Mesenchymal stem cell (in vitro differentiated cells and primary cell): ENCODE data around the gene NEK5.
A peak's percentile ranks its signal among the peaks of the same experiment; 100 is the strongest.
"Not testable (repeated sequence)": the region's sequence is repeated elsewhere in the genome, so short reads cannot be mapped to it uniquely, and the experiment has no call there.

Source experiments
- DNase-seq: peaks from one replicate; pipeline ENCODE4 v3.0.0-alpha.2; 2013
- H2AFZ ChIP-seq: one replicate; pipeline ENCODE4 v1.6.1; 2013; ENCODE audit warnings: low read depth, mild to moderate bottlenecking, control low read depth, inconsistent platforms, low read length, moderate library complexity
- H2AK5ac ChIP-seq: 2 replicates; pipeline ENCODE4 v1.6.1; 2013; ENCODE audit warnings: low read length, moderate library complexity, mild to moderate bottlenecking, inconsistent platforms; ENCODE audit not compliant: severe bottlenecking
- H2BK120ac ChIP-seq: one replicate; pipeline ENCODE4 v1.6.1; 2013; ENCODE audit warnings: low read depth, mild to moderate bottlenecking, inconsistent platforms, low read length, moderate library complexity
- H2BK12ac ChIP-seq, 2 experiments: one replicate each; pipeline ENCODE4 v1.6.1; 2013; ENCODE audit warnings: inconsistent platforms in 2 of 2, low read length in 2 of 2, mild to moderate bottlenecking in 2 of 2, moderate library complexity in 2 of 2, control low read depth in 1 of 2
- H2BK15ac ChIP-seq: one replicate; pipeline ENCODE4 v1.6.1; 2013; ENCODE audit warnings: mild to moderate bottlenecking, low read depth, inconsistent platforms; ENCODE audit not compliant: poor library complexity, severe bottlenecking
- H2BK5ac ChIP-seq: 2 replicates; pipeline ENCODE4 v1.6.1; 2013; ENCODE audit warnings: low read depth, mild to moderate bottlenecking, low read length, control low read depth, inconsistent platforms; ENCODE audit not compliant: poor library complexity, severe bottlenecking
- H3K14ac ChIP-seq, 2 experiments: one replicate each; pipeline ENCODE4 v1.6.1; 2013; ENCODE audit warnings: inconsistent platforms in 2 of 2, low read length in 2 of 2, control low read depth in 1 of 2, mild to moderate bottlenecking in 1 of 2, moderate library complexity in 1 of 2
- H3K18ac ChIP-seq, 2 experiments: one replicate each; pipeline ENCODE4 v1.6.1; 2013; ENCODE audit warnings: inconsistent platforms in 2 of 2, low read length in 2 of 2, control low read depth in 1 of 2, low read depth in 1 of 2, mild to moderate bottlenecking in 1 of 2
- H3K23ac ChIP-seq, 2 experiments: one replicate each; pipeline ENCODE4 v1.6.1; 2013; ENCODE audit warnings: inconsistent platforms in 2 of 2, low read length in 2 of 2, mild to moderate bottlenecking in 2 of 2, moderate library complexity in 2 of 2, control low read depth in 1 of 2
- H3K27ac ChIP-seq: 2 replicates; pipeline ENCODE4 v1.5.1; 2013; ENCODE audit warnings: mild to moderate bottlenecking, moderate library complexity, low read length, control low read depth, inconsistent platforms; ENCODE audit not compliant: poor library complexity, severe bottlenecking
- H3K27me3 ChIP-seq, 2 experiments: 2 replicates each; pipeline versions ENCODE4 v1.6.1 to v1.7.0; 2013; ENCODE audit warnings: low read length in 2 of 2, mild to moderate bottlenecking in 2 of 2, moderate library complexity in 2 of 2, control low read depth in 1 of 2, inconsistent platforms in 1 of 2; ENCODE audit not compliant: control insufficient read depth in 1 of 2, insufficient read depth in 1 of 2
- H3K36me3 ChIP-seq, 2 experiments: 2 replicates each; pipeline versions ENCODE4 v1.6.1 to v1.7.0; 2013; ENCODE audit warnings: low read length in 2 of 2, control low read depth in 1 of 2, inconsistent platforms in 1 of 2, low read depth in 1 of 2, mild to moderate bottlenecking in 1 of 2; ENCODE audit not compliant: insufficient read depth in 2 of 2, control insufficient read depth in 1 of 2
- H3K4ac ChIP-seq, 2 experiments: one replicate each; pipeline ENCODE4 v1.6.1; 2013; ENCODE audit warnings: inconsistent platforms in 2 of 2, low read length in 2 of 2, mild to moderate bottlenecking in 2 of 2, moderate library complexity in 2 of 2, control low read depth in 1 of 2, low read depth in 1 of 2
- H3K4me1 ChIP-seq: 2 replicates; pipeline ENCODE4 v1.6.1; 2013; ENCODE audit warnings: low read depth, low read length, control low read depth; ENCODE audit not compliant: control insufficient read depth, insufficient read depth
- H3K4me2 ChIP-seq: 2 replicates; pipeline ENCODE4 v1.6.1; 2013; ENCODE audit warnings: low read length, mild to moderate bottlenecking, inconsistent platforms; ENCODE audit not compliant: poor library complexity, severe bottlenecking
- H3K4me3 ChIP-seq, 2 experiments: 2 replicates each; pipeline versions ENCODE4 v1.5.1 to v1.7.0; 2013; ENCODE audit warnings: low read length in 2 of 2, mild to moderate bottlenecking in 2 of 2, control low read depth in 1 of 2, low read depth in 1 of 2; ENCODE audit not compliant: insufficient read depth in 1 of 2
- H3K79me1 ChIP-seq: replicated peaks from 2 replicates; pipeline ENCODE4 v1.6.1; 2013; ENCODE audit warnings: mild to moderate bottlenecking, control low read depth, low read length, inconsistent platforms; ENCODE audit not compliant: poor library complexity, severe bottlenecking
- H3K9ac ChIP-seq: 2 replicates; pipeline ENCODE4 v1.7.0; 2013; ENCODE audit warnings: mild to moderate bottlenecking, low read length, moderate library complexity
- H3K9me3 ChIP-seq: 2 replicates; pipeline ENCODE4 v1.7.0; 2013; ENCODE audit warnings: mild to moderate bottlenecking, low read length; ENCODE audit not compliant: control insufficient read depth
- H4K8ac ChIP-seq: one replicate; pipeline ENCODE4 v1.6.1; 2013; ENCODE audit warnings: inconsistent platforms, mild to moderate bottlenecking, low read length, moderate library complexity
- H4K91ac ChIP-seq: one replicate; pipeline ENCODE4 v1.6.1; 2013; ENCODE audit warnings: mild to moderate bottlenecking, low read length, inconsistent platforms
- WGBS: methylation state at CpG from one replicate; pipeline ENCODE4 v1.1.7; 2013; ENCODE audit warnings: mixed read lengths; 5-methylcytosine and 5-hydroxymethylcytosine counted together

Gene NEK5

GRCh38 chr13:52085421-52085820 is 43.5 kb downstream of the NEK5 start:
- Histone ChIP-seq H2BK15ac (no peak overlapping the region), H3K36me3 (no peaks in the 10 kb centered on the region), H3K79me1 (no peaks in the 10 kb centered on the region), H3K27me3 (peaks cover 0 to 3% of the 10 kb centered on the region in 2 experiments), H3K18ac (no peak overlapping the region), H3K9me3 (no peaks in the 10 kb centered on the region), H3K4me1 (no peaks in the 10 kb centered on the region), H4K8ac (no peak overlapping the region), H3K9ac (no peak overlapping the region), H3K14ac (no peak overlapping the region), H3K27ac (no peak overlapping the region), H4K91ac (no peak overlapping the region), H3K4ac (no peak overlapping the region), H2AFZ (no peak overlapping the region), H2BK12ac (no peak overlapping the region), H2BK120ac (no peak overlapping the region), H3K23ac (no peak overlapping the region), H2AK5ac (no peak overlapping the region), H3K4me3 (no peak overlapping the region), H2BK5ac (no peak overlapping the region), H3K4me2 (no peak overlapping the region)
- peak; percentile 80 for DNase-seq
- 94% methylated on average over 2 of the region's 2 CpGs for WGBS

GRCh38 chr13:52084981-52085380 is 43.9 kb downstream of the NEK5 start:
- not testable (repeated sequence) for H2BK120ac ChIP-seq, H2AK5ac ChIP-seq, H2BK12ac ChIP-seq, H3K27me3 ChIP-seq, H3K23ac ChIP-seq, H3K4me1 ChIP-seq, H4K91ac ChIP-seq, H4K8ac ChIP-seq, H3K27ac ChIP-seq, H3K4ac ChIP-seq, H3K9me3 ChIP-seq, H3K18ac ChIP-seq, H3K4me2 ChIP-seq, DNase-seq, H2BK5ac ChIP-seq, H3K9ac ChIP-seq, H2AFZ ChIP-seq, H3K4me3 ChIP-seq, H3K36me3 ChIP-seq, H2BK15ac ChIP-seq, H3K14ac ChIP-seq, H3K79me1 ChIP-seq
- WGBS, result 100% methylated on average over 1 of the region's 3 CpGs

GRCh38 chr13:52082601-52083000 is 46.3 kb downstream of the NEK5 start:
- H2AFZ ChIP-seq, result no peak overlapping the region
- H3K36me3 ChIP-seq, result no peaks in the 10 kb centered on the region
- no peak overlapping the region for H2BK15ac ChIP-seq
- 94% methylated on average over 3 of the region's 4 CpGs for WGBS
- H2BK120ac ChIP-seq, result no peak overlapping the region
- H2BK5ac ChIP-seq, result no peak overlapping the region
- H4K8ac ChIP-seq, result no peak overlapping the region
- H2AK5ac ChIP-seq, result no peak overlapping the region
- DNase-seq, result no peak
- no peak overlapping the region for H3K9ac ChIP-seq
- H3K4me3 ChIP-seq, result no peak overlapping the region
- no peak overlapping the region for H3K23ac ChIP-seq
- H3K27ac ChIP-seq, result no peak overlapping the region
- H3K9me3 ChIP-seq, result no peaks in the 10 kb centered on the region
- no peak overlapping the region for H3K18ac ChIP-seq
- no peak overlapping the region for H3K4ac ChIP-seq
- no peak overlapping the region for H4K91ac ChIP-seq
- H3K27me3 ChIP-seq, result peaks cover 0 to 4% of the 10 kb centered on the region in 2 experiments
- no peak overlapping the region for H3K14ac ChIP-seq
- H3K79me1 ChIP-seq, result no peaks in the 10 kb centered on the region
- no peak overlapping the region for H3K4me2 ChIP-seq
- H3K4me1 ChIP-seq, result no peaks in the 10 kb centered on the region
- no peak overlapping the region for H2BK12ac ChIP-seq

- H3K79me1 ChIP-seq, result not testable (repeated sequence)
These were observed 49.0 kb downstream of the NEK5 start for GRCh38 chr13:52079891-52080290.

More at GRCh38 chr13:52079891-52080290, 49.0 kb downstream of the NEK5 start:
- not testable (repeated sequence) for H3K4me2 ChIP-seq, H3K9ac ChIP-seq, H2AFZ ChIP-seq, DNase-seq, H2BK5ac ChIP-seq, H4K91ac ChIP-seq, H3K4me3 ChIP-seq, H4K8ac ChIP-seq, H3K4ac ChIP-seq, H3K36me3 ChIP-seq, H3K18ac ChIP-seq, H3K14ac ChIP-seq, H2BK12ac ChIP-seq, H2BK15ac ChIP-seq, H2AK5ac ChIP-seq, H2BK120ac ChIP-seq, H3K9me3 ChIP-seq, H3K27ac ChIP-seq, H3K4me1 ChIP-seq, H3K23ac ChIP-seq
- H3K27me3 ChIP-seq, result peaks cover 6 to 19% of the 10 kb centered on the region in 2 experiments
- 97% methylated on average over 15 of the region's 36 CpGs for WGBS
